GM21447 (cell line): ENCODE results near the gene ACOX2.

Experiments
- ATAC-seq: cut with Tn5 transposase; IDR thresholded peaks from one replicate; pipeline ENCODE4 v1.9.1; 2021; ENCODE audit not compliant: unreplicated experiment

ACOX2 gene

DNA sequence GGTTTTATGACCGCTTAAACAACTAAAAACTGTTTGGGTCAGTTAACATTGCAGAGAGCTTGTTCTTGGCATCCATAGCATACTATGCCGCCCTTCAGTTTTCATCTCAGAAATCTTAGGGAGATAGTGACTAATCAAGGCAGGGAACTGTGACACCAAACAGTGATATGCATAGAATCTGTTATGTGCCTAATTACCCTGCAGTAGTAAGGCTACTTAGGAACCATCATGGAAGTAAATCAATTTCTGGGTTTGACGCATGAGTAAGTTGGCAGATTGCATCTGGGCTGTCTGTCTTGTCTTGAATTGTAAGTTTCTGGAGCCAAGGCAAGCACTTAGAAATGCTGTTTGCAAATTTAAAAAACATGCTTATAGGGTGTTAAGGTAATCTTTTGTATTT lies 22.6 kb downstream of the ACOX2 start:
- ATAC-seq = no peak

DNA sequence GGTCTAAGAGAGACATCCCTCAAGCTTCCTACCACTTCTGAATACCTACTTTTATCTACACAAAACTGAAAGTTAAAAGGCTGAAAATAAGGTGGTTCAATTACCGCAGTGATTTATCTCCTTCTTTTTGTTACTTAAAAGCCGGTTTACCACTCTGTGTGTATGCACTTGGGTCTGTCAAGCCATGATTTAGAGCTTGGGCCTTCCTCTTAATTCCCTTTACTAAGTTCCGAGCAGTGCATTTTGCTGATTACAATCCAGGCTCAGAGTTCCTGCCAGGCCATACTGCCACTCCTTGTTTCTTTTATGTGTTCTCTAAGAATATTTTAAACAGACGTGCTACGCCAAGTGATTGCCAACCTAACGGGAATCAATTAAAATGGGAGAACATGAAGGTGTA lies 28.6 kb downstream of the ACOX2 start:
- ATAC-seq = no peak

DNA sequence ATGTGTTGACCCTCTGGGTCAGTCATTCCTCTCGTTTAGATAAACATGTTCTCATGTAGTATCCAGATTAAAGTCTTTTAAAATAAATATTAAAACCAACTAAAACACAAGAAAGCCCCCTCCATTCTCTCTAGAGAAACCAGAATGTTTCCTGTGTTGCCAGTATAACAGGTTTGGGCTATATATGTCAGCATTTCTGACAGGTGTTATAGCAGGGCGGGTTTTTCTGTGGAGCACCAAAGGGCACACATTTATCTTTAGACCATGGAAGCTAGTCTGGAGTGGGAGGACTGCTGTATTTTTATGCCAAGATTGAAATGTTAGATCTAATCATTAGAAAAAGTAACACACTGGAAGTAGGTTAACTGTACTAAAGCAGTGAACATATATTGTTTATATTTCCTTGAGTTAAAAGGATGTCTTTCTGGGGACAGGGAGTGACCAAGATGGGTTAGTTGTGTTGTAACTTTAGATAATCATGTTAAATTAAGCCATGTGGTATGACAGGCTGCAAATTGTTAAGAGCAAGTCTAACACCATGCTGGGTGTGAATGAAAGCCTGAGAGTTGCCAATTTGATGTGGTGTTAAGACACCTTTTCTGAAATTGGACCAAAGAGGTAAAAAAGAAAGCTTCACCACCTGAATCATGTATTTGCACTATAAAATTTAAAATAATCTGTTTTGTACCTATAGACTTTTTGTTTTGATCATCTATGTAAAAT lies 29.5 kb downstream of the ACOX2 start:
- no peak for ATAC-seq

- ATAC-seq = no peak
Observed at GRCh38 chr3:58502872-58503271, 34.1 kb downstream of the ACOX2 start.

DNA sequence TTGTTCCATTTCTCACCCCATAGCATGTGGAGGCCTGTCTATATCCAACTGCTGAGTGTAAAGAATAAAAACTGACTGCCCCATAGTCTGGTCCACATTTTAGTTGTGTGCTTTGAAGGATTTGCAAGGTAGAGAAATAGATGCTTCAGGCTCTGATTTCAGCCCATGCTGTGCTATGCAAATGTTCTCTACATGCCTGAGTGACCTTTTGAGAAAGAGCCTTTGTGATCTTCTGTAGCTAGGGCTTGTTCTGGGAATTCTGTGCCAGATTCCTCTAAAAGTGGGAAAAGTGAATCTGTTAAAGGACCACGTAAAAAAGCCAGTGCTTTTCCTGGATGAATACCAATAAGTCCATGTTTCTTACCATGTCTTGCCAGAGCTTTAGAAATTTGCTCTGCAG lies 39.9 kb downstream of the ACOX2 start:
- no peak for ATAC-seq

DNA sequence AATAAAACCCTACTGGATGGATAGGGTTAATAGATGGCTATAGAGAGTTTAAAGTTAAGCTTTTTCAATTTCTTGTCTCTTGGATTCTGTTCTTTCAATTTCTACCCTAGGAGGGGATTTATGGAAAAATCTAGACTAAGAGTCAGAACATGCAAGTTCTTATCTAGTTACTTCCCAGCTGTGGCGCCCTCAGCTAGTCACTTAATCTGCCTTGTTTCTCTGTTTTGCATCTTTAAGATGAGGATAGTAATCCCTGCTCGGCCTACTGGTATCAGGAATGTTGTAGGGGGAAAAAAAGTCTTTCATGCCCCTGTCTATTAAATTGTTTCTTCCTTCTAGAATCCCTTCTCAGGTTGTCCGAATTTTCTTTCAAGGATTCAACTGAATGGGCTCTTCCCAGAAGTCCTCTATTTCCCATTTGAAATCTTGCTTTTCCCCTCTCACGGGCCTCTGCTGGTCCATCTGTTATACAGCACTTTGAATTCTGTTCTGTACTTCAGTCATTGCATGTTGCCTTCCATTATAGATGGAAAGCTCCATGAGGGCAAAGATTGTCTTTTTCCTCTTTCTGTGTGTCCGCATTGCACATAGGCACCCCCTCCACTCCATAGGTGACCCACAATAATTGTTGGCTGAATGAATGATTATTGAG lies 40.7 kb downstream of the ACOX2 start:
- no peak for ATAC-seq

GRCh38 chr3:58495101-58495500 lies 41.9 kb downstream of the ACOX2 start:
- no peak for ATAC-seq

- ATAC-seq = no peak
Observed at GRCh38 chr3:58494107-58494506, 42.9 kb downstream of the ACOX2 start.

DNA sequence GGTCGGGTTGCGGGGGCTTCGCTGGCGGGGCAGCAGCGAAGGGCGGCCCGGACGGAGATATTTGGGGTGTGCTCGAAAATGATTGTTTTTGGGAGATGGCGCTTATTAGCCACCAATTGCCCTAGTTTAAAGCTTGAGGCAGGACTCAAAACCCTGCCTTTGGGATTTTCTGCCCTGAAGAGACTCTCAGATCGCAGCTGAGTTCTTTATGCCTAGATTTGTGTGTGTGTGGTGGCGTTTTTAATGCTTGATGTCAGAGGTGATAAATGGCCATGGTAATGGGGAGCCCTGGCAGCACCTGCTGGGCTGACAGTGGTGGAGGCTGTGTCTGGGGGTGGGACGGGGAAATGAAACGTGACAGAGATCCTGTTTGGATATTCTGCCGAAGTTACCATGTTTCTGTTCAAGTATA lies 44.5 kb downstream of the ACOX2 start:
- peak; percentile 35 for ATAC-seq

DNA sequence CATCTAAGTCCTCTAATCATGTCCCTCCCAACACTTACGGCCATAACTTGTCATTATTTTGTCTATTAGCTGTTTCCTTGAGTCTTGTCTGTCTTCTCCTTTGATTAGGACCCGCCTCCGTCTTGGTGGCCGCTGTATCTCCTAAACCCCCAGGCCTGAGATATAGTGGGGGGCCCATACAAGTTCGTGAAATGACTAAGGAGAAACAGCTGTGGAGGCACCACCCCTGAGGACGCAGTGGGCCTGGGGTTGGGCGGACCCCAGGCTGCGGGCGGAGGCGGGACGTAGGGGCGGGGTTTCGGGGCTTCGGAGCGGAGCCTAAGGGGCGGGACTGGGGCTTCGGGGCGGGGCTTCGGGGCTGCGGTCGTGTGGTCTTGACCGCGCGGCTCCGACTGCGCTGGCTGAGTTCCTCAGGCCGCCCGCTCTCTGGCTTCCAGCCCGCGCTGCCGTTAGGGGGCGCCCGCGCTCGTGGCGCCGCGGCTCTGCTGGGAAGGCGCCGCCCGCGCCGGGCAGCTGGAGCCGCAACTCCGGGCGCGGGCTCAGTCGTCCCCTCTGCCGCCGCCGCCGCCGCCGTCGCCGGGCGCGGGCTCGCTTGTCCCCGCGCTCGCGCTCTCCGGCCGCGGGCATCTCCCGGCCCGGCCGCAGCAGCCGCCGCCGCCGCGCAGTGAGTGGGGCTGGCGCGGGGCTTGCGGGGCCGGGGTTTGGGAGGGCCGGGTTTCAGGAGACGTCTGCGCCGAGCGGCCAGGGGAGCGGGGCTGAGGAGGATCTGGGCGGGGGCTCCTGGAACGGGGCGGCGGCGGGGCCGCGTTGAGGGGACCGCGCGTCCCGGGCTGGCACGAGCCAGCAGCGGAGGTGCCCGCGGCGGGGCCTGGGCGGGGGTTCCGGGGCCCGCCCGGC lies 45.2 kb downstream of the ACOX2 start, which contains the start of gene KCTD6:
KCTD6 (plus strand) TSS at position 591 of the 897 bp plus-strand sequence. CDS start 6,660 bp downstream, outside the sequence.
- peak; percentile 81 for ATAC-seq

- ATAC-seq = no peak
Observed at GRCh38 chr3:58490860-58491501, 46.0 kb downstream of the ACOX2 start.

DNA sequence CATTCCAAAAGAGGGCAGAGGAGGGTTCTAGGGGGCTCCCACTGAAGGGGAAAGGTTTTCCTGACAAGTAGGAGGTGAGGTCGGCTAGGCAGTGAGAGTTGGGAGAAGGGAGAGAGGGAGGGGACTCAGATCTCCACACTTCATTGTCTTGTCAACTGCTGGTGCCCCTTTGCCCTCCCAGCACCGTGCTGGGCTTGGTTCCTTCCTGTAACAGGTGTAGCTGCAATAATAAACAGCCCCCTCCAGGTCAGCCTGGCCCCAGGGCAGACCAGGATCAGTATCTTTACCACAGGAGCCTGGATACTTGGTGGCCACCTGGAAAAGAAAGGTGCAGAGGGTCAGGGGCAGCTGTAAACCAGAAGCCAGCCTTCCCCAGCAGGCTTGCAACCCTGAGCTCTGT lies 48.0 kb downstream of the ACOX2 start:
- ATAC-seq = no peak

GRCh38 chr3:58487140-58487886 lies 49.7 kb downstream of the ACOX2 start:
- ATAC-seq = no peak

GRCh38 chr3:58485801-58486435 lies 51.1 kb downstream of the ACOX2 start:
- ATAC-seq = no peak

- ATAC-seq = no peak
Observed at GRCh38 chr3:58484722-58485069, 52.3 kb downstream of the ACOX2 start.

- ATAC-seq = no peak
Observed at GRCh38 chr3:58484045-58484721, 52.8 kb downstream of the ACOX2 start.

DNA sequence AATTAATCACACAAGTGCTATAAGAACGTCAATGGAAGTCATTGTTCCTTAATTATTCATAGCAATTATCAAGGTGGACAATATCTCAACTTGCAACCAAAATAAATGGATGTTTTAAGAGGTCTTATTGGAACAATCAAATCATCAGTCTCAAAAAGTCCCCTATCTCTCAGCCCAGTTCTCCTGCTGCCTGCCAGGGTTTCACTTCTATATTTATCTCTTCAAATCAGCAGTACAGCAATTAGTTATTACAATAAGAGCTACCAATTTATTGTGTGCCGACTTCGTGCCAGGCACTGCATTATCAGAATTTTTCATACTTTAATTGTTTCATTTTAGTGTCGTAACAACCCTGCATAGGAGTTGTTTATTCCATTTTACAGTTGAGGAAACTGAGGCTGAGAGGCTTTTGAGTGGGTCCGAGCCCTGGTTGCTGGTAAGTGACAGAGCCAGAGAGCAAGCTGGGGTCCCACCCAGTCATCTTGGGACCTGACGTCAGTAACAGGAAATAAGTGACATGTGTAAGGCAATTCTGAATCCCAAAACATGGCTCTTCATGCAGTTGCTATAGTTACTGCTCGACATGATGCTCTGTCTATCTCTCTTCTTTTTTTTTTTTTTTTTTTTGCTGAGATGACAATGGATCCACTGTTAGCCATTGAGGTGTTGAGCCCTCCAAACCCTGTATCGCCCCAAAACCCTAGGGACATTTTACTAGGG lies 53.9 kb downstream of the ACOX2 start:
- no peak for ATAC-seq

DNA sequence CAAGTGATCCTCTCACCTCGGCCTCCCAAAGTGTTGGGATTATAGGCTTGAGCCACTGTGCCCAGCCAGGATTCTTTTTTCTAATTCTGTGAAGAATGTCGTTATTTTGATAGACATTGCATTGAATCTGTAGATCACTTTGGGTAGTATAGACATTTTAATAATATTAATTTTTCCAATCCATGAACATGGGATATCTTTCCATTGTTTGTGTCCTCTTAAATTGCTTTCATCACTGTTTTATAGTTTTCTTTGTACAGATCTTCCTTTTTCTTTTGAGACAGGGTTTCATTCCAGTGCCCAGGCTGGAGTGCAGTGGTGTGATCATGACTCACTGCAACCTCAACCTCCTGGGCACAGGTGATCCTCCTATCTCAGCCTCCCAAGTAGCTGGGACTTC lies 56.7 kb downstream of the ACOX2 start:
- ATAC-seq = no peak

GRCh38 chr3:58478781-58479180 lies 58.2 kb downstream of the ACOX2 start:
- no peak for ATAC-seq
